Stimulated activated CD8-positive, alpha-beta memory T cell treated with anti-CD3 and anti-CD28 coated beads, Interleukin-15, amount 100 ng/mL, for 1 hour (primary cell): ENCODE measurements around the gene PAM.
"Not testable (repeated sequence)": the region's sequence is repeated elsewhere in the genome, so short reads cannot be mapped to it uniquely, and the experiment has no call there.

Experiments
- DNase-seq: peaks from one replicate; pipeline ENCODE4 v3.0.0-alpha.2; 2020; ENCODE audit warnings: low read depth

PAM gene

DNA sequence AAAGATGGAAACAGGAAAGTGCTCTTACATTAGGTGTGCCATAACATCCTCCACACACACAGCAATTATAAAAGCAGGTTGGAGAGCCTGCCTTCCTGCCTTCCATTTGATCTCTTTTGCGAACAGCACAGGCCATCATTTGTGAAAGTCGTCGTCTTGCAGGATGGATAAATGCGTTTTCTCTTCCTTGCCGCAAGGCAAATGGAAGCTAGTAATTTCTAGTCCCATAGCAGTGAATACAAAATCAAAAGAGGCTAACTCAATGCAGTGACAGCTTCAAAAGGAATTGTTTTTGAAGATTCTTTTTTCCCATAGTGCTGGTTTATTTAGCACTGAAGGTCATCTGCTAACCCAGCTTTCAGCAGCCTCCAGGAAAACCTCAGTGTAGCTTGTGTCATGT lies 186.0 kb downstream of the PAM start:
- no peak for DNase-seq

DNA sequence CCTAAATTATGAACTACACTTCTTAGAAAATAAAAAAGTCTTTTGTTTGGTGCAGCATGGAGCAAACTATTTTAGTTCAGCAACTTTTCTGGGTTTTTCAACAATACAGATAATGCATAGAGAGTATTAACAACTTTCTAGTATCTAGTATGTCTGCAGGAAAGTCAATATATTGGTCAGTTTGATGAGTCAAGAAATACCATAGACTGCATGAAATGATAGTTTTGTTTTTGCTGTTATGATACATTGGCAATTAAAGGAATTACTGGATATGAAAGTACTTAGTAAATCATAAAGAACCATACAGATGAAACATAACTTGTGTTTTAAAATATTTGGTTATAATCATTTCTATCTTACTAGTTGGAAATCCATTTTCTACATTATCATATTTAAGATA lies 191.3 kb downstream of the PAM start:
- no peak for DNase-seq

DNA sequence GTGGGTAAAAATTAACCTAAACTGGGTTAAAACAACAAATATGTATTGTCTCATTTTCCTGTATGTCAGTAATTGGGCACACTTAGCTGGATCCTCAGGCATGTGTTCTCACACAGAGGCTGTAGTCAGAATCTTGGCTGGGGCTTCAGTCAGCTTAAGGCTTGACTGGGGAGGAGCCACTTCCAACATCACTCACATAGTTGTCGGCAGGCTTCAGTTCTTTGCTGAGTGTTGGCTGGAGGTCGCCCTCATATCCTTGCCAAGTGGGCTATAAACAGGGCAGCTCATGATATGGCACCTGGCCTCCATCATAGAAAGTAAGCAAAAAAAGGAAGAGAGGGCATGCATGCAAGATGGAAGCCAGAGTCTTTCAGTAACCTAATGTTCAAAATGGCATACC lies 191.9 kb downstream of the PAM start:
- DNase-seq: no peak

DNA sequence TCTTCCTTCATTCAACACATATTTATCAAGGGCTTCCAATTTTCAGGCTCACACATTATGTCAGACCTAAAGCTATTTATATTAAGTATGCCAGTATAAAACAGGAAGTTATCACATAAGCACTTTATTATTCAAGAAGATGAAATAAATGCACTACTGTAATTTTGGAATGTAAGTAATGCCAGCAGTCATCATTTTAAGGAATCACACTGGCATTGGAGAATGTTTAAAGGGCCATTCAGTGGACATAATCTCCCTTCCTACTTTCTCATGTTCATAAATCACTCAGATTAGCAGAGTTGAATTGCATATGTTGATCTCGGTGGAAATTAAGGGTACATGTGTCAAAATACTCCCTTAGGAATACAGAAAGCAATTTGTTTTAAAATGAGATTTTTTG lies 200.4 kb downstream of the PAM start:
- DNase-seq: no peak

DNA sequence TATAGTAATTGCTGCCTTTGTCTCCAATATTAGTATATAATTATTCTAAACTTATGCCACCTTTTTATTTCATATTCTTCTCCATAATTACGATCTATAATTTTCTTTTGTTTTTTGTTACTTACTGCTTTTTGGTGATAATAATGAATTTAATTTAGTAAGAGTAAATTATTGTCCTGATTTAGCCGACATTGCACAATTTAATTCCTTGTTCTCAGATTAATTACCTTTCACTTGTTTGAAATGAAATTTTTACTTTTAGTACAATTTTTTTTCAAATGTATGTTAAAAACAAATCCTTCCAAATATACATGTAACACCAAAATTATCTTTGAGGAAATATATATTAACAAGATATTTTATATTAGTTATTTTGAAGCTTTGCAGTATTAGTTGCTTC lies 201.5 kb downstream of the PAM start:
- DNase-seq: no peak

DNA sequence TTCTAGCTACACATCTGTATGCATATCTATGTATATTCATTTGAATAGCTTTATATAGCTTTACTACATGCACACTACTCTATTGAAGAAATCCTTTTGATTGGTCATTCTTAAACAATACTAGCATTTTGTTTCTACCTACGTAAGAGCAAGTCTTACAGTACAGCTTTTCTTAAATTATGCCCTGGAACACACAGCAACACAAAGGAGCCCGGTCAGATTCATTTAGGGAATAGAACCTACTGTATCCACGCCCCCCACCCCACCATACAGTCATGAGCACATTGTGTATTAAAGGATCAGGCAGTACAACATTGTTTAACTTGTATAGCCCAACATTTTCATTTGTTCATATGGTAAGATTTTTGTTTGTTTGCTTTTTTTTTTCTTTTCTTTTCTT lies 202.0 kb downstream of the PAM start:
- no peak for DNase-seq

DNA sequence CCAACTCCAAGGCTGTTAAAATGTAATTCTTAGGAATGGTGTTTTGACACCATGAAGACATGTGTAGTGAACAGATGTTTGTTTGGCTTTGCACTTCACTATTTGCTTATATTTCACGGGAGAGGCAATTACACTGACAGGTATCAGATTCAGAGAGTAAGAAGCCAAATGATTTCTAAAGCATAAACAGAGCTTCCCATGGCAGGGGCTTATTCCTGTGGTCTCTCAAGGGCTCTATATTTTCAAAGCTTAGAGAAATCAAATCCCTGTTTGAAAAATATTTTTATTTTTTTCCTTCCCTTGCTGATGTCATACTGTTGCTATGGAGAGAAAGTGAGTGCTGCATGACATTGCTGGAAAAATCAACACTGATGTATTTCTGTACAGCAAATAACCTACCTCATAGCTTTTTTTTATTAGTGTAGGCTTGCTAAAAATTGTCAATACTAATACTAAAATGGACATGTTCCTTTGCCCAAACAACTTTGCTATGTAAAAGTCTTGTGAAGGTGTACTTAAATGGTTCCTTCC lies 203.4 kb downstream of the PAM start:
- DNase-seq: no peak

DNA sequence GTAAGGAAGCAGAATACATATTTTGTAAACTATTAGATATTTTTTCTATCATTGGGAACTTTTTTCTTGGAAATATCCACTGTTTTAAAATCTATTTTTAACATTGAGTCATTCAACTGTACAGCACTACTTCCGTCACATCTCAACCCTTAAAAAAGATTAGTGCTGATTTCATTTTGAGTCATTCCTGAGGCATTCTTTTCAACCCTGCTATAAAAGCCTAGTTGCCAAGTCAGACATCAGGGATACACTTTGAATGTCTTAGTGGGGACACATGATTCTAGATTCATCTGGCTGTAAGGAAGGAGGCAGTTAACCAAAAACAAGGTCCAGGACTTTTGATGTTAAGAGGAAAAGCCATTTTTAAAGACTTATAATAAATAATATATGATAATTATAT lies 203.9 kb downstream of the PAM start:
- DNase-seq: no peak

DNA sequence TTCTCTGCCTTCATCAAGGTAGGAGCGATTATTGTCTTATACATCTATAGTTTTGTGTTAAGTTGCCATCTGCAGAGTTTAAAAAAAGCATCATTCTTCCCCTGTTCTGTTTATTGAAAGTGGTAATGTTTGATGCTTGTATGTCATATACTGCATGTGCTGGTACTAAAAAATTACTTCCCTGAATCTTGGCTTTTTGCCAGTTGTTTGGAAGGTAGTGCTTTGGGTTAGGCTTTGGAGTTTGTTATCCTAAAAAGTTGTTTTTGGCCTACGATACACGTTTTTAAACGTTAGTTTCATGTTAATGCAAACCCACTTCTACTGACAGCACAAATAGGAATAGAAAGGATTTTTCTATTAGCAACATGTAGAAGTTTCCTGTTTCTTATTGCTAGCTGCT lies 206.6 kb downstream of the PAM start:
- no peak for DNase-seq

DNA sequence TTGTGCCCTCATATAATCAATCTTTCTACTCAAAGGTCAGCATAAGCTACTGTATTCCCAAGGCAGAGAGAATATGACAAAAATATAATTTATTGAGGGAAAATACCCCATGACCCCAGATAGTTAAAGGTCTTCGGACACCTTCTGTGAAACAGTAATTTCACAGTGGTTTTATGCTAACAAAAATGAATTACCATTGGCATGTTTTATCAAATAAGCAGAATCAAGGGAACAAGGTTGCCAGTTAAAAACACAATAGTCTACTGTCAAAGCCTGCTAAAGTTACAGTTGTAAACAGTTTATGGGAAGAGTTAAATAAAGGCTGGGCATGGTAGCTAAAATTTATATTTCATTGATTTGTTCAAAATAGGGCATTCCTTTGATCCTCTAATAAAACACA lies 210.5 kb downstream of the PAM start:
- DNase-seq: no peak

DNA sequence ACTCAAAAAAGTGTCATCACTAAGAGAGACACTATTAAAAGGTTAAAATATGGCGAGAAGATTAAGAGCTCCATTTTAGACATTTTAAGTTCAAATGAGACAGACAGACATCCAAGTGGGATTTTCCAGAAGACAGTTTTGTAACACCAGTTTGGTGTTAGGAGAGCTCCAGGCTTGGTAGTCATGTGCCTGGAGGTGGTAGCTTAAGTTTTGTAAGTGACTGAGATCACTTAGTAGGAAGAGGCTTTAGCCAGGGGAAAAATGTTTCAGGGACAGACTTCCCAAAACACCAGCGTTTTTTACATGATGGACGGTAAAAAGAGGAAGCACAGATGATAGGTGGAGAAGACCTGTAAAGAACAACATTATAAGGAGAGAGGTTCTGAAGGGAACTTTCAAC lies 214.5 kb downstream of the PAM start:
- no peak for DNase-seq

DNA sequence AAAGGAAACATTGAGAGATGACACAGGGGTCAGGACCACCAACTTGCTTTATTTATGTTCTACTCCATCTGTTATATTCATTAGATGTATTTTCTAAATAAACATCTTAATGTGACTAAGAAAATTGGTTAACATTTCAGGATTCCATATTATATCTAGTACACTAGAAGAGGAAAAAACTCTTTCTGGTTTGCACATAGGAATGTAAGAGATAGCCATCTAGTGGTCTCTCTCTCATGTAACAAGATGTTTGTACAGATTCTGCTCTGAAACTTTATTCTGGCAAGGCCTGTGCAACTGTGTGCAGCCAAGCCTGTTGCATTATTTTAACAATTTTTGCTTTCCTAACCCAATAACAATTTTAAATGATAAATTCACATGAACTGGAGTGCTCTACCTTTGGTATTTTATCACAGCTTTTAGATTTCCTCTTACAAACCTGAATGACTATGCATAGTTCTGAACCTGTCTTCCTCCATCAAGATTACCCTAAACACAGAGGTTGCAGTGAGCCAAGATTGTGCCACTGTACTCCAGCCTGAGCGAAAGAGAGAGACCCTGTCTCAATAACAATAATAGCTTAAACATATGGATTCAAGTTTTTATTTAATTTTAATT lies 216.7 kb downstream of the PAM start:
- DNase-seq: no peak

DNA sequence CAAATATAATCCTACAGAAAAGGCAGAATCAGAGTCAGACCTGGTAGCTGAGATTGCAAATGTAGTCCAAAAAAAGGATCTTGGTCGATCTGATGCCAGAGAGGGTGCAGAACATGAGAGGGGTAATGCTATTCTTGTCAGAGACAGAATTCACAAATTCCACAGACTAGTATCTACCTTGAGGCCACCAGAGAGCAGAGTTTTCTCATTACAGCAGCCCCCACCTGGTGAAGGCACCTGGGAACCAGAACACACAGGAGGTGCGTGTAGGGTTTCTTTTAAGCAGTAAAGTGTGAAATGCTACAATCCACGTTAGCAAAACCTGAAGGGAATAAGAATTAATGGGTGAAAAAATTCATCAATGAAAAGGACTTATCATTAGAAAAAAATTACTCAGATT lies 219.1 kb downstream of the PAM start:
- no peak for DNase-seq

DNA sequence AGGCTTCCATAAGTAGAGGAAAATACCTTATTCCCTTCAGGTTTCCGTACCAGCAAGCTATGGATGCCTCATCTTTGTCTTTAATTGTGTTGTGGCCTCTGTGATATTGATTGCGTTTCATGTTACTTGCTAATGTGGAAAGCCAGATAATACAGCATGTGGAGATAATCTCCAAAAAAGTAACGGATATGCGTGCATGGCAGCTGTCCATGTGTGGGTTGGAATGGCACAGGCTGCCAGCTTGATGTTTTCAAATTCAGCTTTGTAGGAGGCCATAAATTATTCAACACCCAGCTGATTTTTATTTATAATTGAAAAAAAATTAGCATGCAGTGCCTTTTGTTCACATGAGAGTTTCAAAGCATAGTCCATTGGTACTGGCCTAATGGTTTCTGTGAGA lies 219.9 kb downstream of the PAM start:
- no peak for DNase-seq

DNA sequence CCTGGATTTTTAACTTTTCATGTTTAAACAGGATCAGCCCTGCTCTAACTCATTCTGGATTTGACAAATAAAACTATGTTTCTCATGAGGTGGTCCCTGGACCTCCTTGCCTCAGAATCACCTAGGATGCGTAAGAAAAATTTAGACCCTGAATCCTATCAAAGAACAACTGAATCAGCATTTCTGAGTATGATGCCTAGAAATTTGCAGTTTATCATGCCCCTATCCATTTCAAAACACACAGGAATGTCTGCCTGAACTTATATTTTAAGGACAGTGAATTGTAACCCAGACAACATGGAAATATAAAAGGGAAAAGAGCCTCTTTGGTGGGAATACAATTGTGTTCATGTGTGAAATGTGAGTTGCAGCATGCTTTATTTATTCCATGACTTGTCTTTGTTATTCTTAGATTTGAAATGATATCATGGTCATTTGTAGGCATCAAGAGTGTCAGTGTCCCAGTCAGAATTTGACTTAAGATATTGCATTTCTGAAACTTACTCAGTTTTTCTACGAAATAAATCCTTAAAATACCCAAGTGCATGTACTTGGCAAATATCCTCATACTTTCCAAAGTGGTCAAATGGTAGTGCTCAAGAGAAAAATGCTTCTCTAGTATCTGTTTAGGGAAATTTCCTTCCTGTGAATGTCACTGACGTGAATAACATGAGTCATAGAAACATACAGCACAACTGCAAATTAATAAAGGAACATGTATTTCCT lies 220.5 kb downstream of the PAM start:
- no peak for DNase-seq

DNA sequence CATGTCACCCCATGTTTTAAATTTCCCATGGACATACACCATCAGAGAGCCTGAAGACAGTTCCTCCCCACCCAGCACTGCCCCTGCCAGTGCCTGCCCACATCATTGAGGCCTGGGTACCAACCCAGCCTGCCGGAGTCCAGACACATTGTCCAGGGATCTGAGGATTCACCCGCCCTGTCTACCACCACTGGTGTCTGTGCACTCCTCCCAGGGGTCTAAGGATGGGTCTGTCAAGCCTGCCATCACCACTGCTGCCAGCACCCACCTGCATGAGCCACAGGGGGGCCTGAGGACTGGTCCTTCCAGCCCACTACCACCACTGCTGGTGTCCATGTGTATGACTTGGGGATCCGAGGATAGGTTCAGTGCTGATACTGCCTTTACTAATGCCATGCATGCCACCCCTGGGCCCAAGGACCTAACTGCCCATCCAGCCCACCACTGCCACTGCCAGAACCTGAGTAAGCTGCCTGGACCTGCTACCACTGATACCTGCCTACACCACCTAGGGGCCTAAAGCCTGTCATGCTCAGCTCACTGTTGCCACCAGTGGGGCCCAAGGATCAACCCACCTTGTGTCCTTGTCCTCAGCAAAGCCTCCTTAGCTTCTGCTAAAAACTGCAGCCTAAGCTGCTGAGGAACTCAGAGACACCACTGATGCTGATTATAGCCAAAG lies 227.0 kb downstream of the PAM start:
- no peak for DNase-seq

DNA sequence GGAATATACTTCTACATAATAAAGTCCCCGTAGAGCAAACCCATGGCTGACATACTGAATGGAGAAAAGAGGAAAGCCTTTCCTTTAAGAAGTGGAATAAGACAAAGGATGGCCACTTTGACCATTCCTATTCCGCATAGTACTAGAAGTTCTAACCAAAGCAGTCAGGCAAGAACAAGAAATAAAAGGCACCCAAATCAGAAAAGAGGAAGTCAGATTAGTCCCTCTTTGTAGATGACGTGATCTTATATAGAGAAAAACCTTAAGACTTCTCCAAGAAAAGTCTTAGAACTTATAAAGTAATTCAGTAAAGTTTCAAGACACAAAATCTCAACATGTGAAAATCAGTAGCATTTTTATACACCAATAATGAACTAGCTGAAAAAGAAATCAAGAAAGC lies 231.0 kb downstream of the PAM start:
- no peak for DNase-seq

DNA sequence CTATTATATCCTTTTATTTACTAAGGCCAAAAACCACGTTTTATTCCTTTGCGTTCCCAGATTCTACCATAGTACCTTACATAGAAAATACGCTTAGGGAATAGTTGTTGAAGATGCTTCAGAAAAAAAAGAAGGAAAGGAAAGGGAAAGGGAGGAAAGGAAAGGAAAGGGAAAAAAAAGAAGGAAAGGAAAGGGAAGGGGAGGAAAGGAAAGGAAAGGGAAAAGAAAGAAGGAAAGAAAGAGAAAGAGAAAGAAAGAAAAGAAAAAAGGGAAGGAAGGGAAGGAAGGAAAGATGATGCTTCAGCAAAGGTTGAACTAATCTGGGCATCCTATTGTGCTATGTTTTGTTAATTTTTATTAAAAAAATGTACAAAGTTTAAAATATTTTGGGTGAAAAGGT lies 233.4 kb downstream of the PAM start:
- DNase-seq: no peak

DNA sequence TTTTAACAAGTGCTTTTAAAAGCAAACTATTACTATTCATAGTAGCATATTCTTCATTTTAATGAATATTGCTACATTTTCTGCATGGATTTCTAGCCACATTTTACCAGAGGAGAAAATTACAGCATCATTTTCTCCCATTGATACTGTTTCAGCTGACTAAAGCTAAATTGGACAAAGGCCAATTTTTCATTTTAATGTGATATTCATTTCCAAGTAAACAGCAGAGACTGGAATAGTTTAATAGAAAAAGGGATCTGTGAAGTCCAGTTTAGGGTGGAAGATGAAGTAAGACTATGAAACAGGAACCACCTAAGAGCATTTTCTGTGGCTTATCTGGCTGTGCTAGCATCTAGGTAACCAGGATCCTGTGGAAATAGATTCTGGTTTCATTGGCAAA lies 236.7 kb downstream of the PAM start:
- no peak for DNase-seq

DNA sequence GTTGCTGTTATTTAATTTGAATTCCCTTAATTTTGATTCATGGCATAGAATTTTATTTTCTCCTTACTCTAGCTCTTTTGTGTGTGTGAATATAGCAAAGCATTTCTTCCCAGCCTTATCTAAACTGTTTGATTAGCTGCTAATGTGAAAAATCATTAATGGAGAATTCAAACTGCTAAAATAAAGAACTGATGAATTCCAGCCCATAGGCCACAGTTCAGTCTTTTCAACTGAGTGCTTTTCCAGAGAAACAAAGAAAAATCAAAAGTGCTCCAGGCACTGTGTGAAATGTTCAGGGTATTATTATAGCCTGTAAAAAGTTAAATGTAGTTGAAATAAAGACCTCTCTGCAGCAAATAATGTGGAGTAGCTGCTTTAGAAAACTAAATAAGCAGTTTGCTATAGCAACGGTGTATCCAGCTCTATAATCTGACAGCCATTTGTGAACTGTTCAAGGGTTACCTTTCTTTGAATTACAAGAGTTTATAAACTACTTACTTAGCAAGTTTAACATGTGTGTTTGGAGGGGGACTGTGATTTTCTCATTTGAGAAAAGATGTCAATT lies 241.0 kb downstream of the PAM start:
- no peak for DNase-seq

DNA sequence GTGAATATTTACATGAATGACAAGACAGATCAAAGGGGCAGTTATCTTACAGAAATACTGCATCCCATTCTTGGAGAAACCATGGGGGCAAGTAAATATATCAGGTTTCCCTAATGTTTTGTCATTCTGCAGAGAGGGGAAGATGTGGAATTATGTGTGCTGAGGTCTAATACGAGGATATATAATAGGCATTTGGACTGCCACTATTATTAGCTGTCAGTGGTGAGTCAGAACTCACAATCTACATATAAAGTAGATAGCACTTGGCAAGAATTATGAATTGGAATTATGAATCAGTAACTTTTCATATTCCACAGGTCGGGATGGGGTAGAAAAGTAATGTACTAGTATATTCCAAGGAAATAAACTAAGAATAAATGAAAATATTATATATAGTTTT lies 243.1 kb downstream of the PAM start:
- DNase-seq: no peak

DNA sequence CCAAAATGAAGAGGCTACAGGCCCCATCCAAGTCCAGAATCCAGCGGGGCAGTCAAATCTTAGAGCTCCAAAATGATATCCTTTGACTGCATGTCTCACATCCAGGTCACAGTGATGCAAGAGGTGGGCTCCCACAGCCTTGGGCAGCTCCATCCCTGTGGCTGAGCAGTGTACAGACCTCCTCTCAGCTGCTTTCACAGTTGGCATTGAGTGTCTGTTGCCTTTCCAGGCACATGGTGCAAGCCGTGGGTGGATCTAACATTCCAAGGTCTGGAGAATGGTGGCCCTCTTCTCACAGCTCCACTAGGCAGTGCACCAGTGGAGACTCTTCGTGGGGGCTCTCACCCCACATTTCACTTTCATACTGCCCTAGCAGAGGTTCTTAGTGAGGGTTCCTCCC lies 244.1 kb downstream of the PAM start:
- DNase-seq: no peak

DNA sequence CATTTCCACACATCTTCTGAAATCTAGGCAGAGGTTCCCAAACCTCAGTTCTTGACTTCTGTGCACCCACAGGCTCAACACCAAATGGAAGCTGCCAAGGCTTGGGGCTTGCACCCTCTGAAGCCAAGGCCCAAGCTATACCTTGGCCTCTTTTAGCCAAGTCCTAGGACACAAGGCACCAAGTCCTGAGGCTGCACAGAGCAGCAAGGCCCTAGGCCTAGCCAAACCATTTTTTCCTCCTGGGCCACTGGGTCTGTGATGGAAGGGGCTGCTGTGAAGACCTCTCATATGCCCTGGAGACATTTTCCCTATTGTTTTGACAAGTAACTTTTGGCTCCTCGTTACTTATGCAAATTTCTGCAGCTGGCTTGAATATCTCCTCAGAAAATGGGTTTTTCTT lies 244.5 kb downstream of the PAM start:
- DNase-seq: not testable (repeated sequence)
